PFSK-1 (cell line): Measurements from ENCODE around the gene STARD5.

Experiments used
- POLR2AphosphoS5 ChIP-seq: IDR thresholded peaks from 2 replicates; pipeline ENCODE4 v1.6.1; 2012; ENCODE audit warnings: low read depth, mild to moderate bottlenecking, control low read depth, low read length, moderate library complexity
- REST ChIP-seq, 2 experiments: IDR thresholded peaks; 2 replicates each; pipeline versions ENCODE4 v1.6.1 to v1.8.0; 2011 to 2012; ENCODE audit warnings: low read depth in 2 of 2, low read length in 2 of 2, control low read depth in 1 of 2, inconsistent platforms in 1 of 2, mild to moderate bottlenecking in 1 of 2, moderate library complexity in 1 of 2; ENCODE audit not compliant: insufficient read depth in 1 of 2
- TAF1 ChIP-seq: IDR thresholded peaks from 2 replicates; pipeline ENCODE4 v1.6.1; 2012; ENCODE audit warnings: low read length, control low read depth, borderline replicate concordance; ENCODE audit not compliant: insufficient read depth

- no peak for TF ChIP-seq TAF1
- no peak for TF ChIP-seq POLR2AphosphoS5
- no peak for TF ChIP-seq REST (IDR thresholded peaks at IDR 0.05; ENCODE audit: insufficient read depth in 1 of 2, low read depth in 2 of 2, low read length in 2 of 2)
Measured at GRCh38 chr15:81277851-81278250, 46.1 kb downstream of the STARD5 start.
